ENCODE data around the gene TNK2.
"Not testable (repeated sequence)": the region's sequence is repeated elsewhere in the genome, so short reads cannot be mapped to it uniquely, and the experiment has no call there.

TNK2 gene

DNA sequence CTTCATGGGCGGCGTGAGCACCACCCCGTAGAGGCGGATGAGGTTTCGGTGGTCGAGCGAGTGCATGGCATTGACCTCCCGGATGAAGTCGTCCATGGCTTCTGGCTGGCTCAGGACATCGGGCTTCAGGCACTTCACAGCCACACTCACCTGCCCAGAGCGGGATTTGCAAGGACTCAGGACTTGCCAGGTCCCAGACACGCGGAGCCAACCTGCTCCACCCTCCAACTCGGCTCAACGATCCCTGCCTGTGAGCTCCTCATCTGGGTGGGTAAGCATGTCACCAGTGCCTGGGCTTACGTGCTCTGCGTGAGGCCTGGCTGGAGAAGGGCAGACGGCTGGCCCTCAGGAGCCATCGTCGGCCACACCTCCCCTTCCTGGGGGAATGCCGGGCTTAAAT, 25.2 kb downstream of the TNK2 start:
- no peak for DNase-seq

- DNase-seq: no peak
Observed at GRCh38 chr3:195882002-195882441, 26.3 kb downstream of the TNK2 start.

- DNase-seq: no peak
Observed at GRCh38 chr3:195881276-195881988, 26.9 kb downstream of the TNK2 start.

DNA sequence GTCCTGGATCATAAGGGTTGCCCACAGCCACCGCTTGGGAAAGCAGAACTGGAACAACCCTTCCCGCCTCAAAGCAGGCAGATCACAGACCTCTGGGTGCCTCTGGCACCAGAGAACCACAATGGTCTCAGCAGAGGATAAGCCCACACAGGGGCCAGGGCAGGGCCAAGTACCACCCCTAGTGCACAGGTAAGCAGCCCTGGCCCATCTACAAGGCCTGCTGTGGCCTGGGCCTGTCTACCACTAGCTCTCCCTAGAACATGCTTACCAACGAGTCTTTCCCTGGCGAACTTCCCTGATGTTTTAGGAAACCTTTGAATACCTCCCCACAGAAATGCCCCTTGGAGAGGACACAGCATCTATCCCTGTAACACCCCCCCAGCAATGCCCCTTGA, 28.3 kb downstream of the TNK2 start:
- no peak for DNase-seq

GRCh38 chr3:195879416-195880036, 28.8 kb downstream of the TNK2 start:
- DNase-seq: no peak

DNA sequence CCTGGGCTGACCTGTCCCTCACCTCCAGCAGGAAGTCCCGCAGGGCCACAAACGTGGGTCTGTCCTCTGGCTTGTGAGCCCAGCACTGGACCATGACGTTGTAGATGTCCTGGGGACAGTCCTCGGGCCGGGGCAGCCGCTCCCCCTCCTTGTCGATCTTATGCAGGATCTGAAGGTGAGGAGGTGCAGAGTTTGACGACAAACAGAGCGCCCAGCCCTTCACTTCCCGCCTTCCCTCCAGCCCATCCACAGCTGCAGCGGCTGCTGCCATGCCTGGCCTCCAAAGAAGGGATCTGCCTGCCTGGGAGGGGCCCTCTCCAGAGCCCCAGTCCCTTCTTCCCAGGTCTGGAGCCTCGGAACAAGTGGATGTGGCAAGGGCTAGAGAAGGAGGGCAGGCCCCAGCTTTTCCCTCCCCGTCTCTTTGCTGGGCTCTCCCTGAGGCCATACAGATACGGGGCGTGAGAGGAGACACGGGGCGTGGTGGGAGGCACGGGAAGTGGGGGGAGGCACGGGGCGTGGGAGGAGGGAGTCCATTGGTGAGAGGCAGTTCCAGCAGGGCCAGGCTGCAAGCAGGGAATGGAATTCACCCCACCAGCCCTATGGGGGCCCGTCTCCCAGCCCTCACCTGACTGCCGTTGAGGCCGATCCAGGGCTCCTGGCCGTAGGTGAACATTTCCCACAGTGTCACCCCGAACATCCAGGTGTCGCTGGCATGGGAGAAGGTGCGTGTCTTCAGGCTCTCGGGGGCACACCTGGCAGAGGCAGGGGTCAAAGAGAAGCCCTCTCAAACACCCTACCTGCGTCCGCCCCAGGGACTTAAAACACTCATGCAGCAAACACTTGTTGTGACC, 29.7 kb downstream of the TNK2 start:
- DNase-seq: no peak

DNA sequence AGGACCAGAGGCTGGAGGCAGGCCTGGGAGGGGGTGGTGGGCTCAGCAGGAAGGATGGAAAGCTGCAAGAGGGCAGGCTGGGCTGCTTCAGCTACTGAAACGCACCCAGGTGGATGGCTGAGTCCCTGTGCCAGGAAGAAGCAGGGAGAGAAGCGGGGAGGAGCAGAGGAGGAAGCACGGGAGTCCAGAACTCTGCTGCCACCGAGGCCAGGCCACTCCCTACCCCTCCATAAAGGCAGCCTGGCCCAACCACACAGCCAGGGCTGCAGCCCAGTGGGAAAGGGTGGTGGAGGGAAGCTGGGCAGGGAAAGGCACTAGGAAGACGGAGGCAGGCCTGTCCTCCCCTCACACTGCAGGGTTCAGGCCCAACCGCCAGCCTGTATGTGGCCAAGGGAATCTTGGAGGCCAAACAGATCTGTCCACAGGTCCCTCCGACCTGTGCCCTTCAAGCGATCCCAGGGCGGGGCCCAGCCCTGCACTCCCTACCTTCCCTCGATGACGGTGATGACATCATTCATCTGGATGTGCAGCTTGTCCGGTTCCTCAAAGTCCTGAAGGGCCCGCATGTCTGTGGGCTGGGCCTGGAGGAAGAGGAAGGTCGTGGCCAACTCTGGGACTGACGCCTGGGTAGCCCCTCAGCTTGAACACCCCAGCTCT, 30.5 kb downstream of the TNK2 start:
- DNase-seq: no peak

GRCh38 chr3:195877136-195877715, 31.1 kb downstream of the TNK2 start:
- DNase-seq: no peak

- no peak for DNase-seq
Observed at GRCh38 chr3:195876297-195877064, 31.9 kb downstream of the TNK2 start.

DNA sequence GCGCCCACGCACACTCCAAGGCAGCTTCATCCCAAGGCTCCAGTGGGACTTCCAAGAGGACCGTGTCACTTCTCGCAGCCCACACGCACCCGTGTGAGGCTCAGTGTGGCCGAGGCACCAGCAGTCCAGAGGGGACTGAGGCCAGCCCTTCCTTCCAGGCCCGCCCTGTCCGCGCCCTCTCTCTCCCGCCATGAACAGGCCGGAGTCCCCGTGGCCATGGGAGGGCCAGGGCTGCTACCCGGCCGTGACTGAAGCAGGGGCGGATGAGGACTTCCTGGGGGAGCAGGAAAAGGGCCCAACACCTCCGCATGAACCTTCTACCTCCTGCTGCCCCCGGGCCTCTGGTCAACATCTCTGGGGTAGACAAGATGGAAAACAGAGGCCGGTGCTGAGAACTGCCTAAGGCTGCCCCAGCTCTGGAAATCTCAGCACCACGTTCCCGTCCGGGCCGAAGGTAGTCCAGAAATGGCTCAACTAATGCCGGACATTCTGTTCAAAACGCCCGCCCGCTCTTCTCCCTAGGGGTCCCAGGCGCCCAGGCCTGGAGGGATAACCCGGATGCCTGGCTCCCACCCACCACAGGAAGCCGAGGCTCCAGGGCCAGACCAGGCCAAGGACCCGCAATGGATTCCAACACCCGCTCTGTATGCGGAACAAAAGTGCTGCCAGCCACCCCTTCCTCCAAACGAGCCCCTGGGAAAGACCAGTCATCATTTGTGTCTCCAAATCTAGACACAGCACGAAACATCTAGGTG, 32.7 kb downstream of the TNK2 start:
- no peak for DNase-seq

DNA sequence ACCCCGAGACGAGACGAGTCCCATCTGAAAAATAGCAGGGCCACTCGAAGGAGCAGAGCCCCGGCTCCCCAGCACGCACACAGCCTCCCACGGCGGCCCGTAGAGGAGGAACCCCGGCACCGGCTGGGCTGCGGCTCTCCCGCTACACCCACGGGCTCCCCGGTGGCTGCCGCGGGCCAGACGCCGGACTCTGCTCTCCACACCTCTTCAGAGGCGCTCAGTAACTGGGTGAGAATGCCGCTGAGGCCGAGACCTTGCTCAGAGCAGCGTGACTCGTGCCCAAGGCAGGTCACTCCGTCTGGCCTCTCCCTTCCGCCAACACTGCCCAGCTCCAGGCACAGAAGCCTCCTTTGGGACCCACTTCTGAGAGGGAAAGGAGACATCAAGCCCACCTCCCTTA, 34.4 kb downstream of the TNK2 start:
- no peak for DNase-seq

DNA sequence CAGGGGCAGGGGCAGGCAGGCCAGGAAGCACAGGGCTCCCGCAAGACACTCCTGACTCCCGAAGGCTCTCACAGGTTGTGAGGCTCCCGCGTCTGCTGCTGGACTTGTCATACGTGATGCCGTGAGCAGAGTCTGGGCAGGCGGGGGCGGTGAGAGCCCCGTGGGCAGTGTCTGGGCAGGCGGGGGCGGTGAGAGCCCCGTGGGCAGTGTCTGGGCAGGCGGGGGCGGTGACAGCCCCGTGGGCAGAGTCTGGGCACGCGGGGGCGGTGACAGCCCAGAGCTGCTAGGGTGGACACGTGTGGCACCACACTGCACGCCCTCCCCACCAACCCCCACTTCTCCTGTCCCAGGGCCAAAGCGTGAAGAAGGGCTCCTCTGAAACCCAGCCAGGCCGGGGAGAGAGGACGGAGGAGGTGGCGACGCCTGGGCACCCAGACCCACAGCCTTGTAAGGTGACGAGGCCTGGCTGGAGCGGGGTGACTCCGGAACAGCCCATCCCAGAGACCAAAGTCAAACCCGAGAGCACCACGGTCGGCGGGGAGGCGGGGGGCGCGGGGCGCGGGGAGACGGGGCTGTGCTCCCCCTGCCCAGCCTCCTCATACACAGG, 35.0 kb downstream of the TNK2 start:
- no peak for DNase-seq

DNA sequence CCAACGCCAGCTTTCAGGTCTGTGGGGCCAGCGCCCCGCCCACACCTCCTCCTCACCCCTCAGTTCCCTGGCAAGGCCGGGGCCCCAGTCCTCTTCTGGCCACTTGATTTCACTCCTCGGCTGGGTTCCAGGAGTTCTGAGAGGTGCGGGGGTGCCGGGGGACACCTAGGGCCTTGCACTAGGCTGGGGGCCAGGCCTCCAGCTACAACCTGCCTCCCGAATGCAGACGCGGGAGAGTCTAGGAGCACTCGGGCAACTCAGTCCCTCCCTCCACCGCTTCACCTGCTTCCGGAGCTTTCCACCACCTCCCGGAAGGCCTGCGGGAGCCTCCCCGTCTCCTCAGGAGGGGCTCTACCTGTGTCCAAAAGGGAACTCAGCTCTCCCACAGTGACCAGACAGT, 35.6 kb downstream of the TNK2 start:
- no peak for DNase-seq

GRCh38 chr3:195872097-195872496, 36.3 kb downstream of the TNK2 start:
- no peak for DNase-seq

DNA sequence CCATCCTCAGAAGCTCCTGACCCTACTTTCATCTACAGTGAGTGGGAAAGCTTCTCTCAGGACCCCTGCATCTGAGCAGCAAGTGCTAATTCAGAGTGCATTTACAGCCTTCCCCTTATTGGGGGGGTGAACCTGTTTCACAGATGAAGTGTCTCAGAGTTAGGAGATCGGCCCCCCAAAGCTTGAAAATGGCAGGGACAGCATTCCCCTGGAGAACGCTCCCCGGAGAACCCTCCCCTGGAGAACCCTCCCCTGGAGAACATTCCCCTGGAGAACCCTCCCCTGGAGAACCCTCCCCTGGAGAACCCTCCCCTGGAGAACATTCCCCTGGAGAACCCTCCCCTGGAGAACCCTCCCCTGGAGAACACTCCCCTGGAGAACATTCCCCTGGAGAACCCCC, 36.7 kb downstream of the TNK2 start:
- DNase-seq: not testable (repeated sequence)

DNA sequence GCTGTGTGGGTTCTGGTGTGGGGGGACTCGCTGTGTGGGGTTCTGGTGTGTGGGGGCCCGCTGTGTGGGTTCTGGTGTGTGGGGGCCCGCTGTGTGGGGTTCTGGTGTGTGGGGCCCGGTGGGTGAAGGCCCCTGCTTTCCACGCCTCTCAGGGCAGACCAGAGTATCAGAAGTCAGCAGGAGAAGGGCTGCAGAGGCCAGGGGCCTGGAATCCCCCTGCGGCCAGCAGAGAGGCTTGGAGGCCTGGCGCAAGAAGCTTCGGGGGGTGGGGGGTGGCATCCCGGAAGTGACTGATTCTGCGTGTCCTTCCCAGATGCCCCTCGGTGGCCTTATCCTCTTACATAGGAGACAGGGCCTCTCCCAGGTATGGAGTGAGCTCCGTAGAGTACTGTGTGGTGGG, 37.4 kb downstream of the TNK2 start:
- DNase-seq: no peak

GRCh38 chr3:195870442-195870841, 37.9 kb downstream of the TNK2 start:
- DNase-seq: no peak

DNA sequence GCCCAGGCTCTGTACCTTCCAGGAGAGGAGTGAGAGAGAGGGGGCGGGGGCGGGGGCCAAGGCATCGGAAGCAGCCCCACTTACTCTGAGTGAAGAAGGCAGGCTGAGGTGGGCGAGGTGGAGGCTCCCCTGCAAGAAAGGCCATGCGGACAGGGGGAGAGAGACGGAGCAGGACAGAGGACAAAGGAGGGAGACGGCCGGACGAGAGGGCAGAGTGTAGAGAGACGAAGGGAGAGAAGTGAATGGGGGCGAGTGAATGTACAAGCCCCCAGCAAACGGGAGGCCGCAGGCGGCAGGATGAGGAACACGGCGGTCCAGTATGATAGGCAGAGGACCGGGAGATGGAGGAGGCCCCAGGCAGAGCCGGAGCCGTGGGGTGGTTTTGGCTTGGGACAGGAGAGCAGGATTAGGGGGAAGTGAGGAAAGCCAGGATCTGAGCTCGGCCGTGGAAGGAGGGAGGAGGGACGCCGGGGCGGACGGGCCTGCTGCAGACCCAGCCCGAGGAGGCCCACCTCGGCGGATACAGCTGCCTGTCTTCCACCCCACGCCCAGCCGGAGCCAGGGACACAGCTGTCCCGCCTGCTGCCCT, 38.8 kb downstream of the TNK2 start:
- no peak for DNase-seq

DNA sequence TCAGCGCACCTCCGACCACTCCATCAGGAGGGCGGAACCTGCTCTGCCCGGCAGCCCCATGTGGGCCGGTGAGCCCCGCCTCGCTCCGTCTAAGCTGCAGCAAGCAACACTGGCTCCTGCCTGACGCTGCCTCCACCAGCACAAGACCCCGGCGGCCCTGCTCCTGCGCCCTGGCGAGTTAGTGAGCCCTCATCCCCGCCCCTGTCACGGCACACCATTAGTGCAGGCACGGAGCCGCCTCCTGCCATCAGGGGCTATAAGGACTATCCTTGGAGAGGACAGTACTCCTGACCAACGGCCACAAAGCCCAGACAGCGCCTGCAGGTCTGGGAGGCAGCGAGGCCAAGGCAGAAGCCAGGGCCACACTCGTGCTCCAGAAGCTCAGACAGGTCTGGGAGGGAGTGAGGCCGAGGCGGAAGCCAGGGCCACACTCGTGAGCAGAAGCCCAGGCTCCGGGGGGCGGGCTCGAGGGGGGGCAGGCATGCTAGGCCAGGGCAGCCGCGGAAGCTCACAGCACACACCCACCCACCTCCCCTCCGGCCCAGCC, 39.4 kb downstream of the TNK2 start:
- no peak for DNase-seq

DNA sequence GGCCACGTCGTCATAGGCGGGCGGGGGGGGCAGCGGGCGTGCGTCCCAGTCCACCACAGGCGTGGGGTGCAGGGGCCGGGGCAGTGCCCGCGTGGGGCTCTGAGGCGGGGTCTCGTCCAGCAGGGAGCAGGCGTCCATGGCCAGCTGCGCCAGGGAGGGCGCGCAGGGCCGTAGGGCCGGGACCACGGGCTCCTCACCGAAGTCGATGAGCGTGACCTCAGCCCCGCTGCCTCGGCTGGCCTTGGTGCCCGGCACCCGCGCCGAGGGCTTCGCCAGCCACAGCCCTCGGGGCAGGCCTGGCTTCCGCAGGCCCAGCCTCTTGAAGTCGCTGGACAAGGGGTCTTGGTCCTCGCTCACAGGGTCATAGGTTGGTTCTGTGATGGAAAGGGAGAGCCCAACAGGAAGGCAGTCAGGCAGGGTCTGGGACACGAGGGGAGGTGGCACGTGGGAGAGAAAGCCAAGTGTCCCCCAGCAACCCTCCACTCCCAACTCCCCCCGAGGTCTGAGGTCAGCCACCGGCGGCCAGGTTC, 40.0 kb downstream of the TNK2 start:
- DNase-seq: no peak

Data from NCI-H1092 treated with DMSO at 0.1 percent for 48 hours (cell line).